Astrocyte (in vitro differentiated cells and primary cell): ENCODE results near the gene ASB15. TPM values are rescaled to one million over a fixed set of nuclear protein-coding genes. Genes with fewer than 3 reads are reported as not detected.

Experiments
- DNase-seq: peaks from one replicate; pipeline ENCODE4 v3.0.0-alpha.2; 2010; ENCODE audit warnings: low read depth
- FAIRE-seq: peaks from 2 replicates; lab custom pipeline; 2011; peaks lifted over from hg19 to GRCh38; lab: Jason Lieb, UNC
- H2AFZ ChIP-seq: 2 replicates; pipeline ENCODE4 v1.6.0; 2012; ENCODE audit warnings: low read depth, low read length, inconsistent platforms
- H3K27ac ChIP-seq: 2 replicates; pipeline ENCODE4 v1.5.1; 2011; ENCODE audit warnings: low read depth, low read length, inconsistent platforms
- H3K27me3 ChIP-seq: 2 replicates; pipeline ENCODE4 v1.6.0; 2011; ENCODE audit warnings: low read length, inconsistent platforms; ENCODE audit not compliant: insufficient read depth
- H3K36me3 ChIP-seq: 2 replicates; pipeline ENCODE4 v1.5.1; 2011; ENCODE audit warnings: low read length, inconsistent platforms; ENCODE audit not compliant: insufficient read depth
- H3K4me1 ChIP-seq: 2 replicates; pipeline ENCODE4 v1.5.1; 2011; ENCODE audit warnings: low read length, inconsistent platforms; ENCODE audit not compliant: insufficient read depth
- H3K4me2 ChIP-seq: 2 replicates; pipeline ENCODE4 v1.6.0; 2012; ENCODE audit warnings: low read length, inconsistent platforms
- H3K4me3 ChIP-seq: 2 replicates; pipeline ENCODE4 v1.5.1; 2011; ENCODE audit warnings: low read depth, mild to moderate bottlenecking, low read length, inconsistent platforms; ENCODE audit not compliant: insufficient read depth
- H3K79me2 ChIP-seq: 2 replicates; pipeline ENCODE4 v1.6.0; 2012; ENCODE audit warnings: mild to moderate bottlenecking, low read length, inconsistent platforms; ENCODE audit not compliant: insufficient read depth
- H3K9ac ChIP-seq: 2 replicates; pipeline ENCODE4 v1.6.0; 2012; ENCODE audit warnings: mild to moderate bottlenecking, low read length, inconsistent platforms
- H3K9me3 ChIP-seq: 2 replicates; pipeline ENCODE4 v1.5.1; 2012; ENCODE audit warnings: low read depth, mild to moderate bottlenecking, low read length, inconsistent platforms; ENCODE audit not compliant: insufficient read depth
- H4K20me1 ChIP-seq: 2 replicates; pipeline ENCODE4 v1.6.0; 2012; ENCODE audit warnings: low read length, inconsistent platforms; ENCODE audit not compliant: insufficient read depth
- H3K27ac Mint-ChIP-seq: one replicate; pipeline ENCODE4 v1.8.0; 2021; ENCODE audit warnings: mild to moderate bottlenecking, mixed read lengths; ENCODE audit not compliant: unreplicated experiment
- H3K27me3 Mint-ChIP-seq: one replicate; pipeline ENCODE4 v1.8.0; 2021; ENCODE audit warnings: low read depth, mixed read lengths; ENCODE audit not compliant: unreplicated experiment
- H3K36me3 Mint-ChIP-seq: one replicate; pipeline ENCODE4 v1.8.0; 2021; ENCODE audit warnings: low read depth, mixed read lengths; ENCODE audit not compliant: unreplicated experiment
- H3K4me1 Mint-ChIP-seq: one replicate; pipeline ENCODE4 v1.8.0; 2021; ENCODE audit warnings: low read depth, mixed read lengths; ENCODE audit not compliant: unreplicated experiment
- H3K4me3 Mint-ChIP-seq: one replicate; pipeline ENCODE4 v1.8.0; 2021; ENCODE audit warnings: mild to moderate bottlenecking, moderate library complexity, mixed read lengths; ENCODE audit not compliant: unreplicated experiment
- H3K9me3 Mint-ChIP-seq: one replicate; pipeline ENCODE4 v1.8.0; 2021; ENCODE audit warnings: mild to moderate bottlenecking, mixed read lengths; ENCODE audit not compliant: unreplicated experiment
- CTCF ChIP-seq: IDR thresholded peaks from 2 replicates; pipeline ENCODE4 v1.5.1; 2011; ENCODE audit warnings: low read depth, mild to moderate bottlenecking, inconsistent platforms, low read length, moderate library complexity; ENCODE audit not compliant: insufficient read depth
- EZH2 ChIP-seq: IDR thresholded peaks from 2 replicates; pipeline ENCODE4 v1.6.1; 2012; ENCODE audit warnings: mild to moderate bottlenecking, low read length, inconsistent platforms; ENCODE audit not compliant: insufficient read depth
- total RNA-seq: library from RNA; stranded (reverse); gene quantifications from 2 replicates; pipeline ENCODE4 v1.2.1, GENCODE V29; 2021

ASB15 gene
- total RNA-seq, 1 donor from 2014 or later = not detected

- FAIRE-seq = no peak
- DNase-seq = no peak
- H3K9me3 Mint-ChIP-seq = no peaks in the 10 kb centered on the region
Observed at GRCh38 chr7:123687727-123688126, 86.1 kb downstream of the ASB15 start.

More at GRCh38 chr7:123687727-123688126, 86.1 kb downstream of the ASB15 start:
- no peaks in the 10 kb centered on the region for H3K79me2 ChIP-seq
- peaks cover 9% of the 10 kb centered on the region for H3K4me1 Mint-ChIP-seq
- no peak overlapping the region for H3K4me3 Mint-ChIP-seq
- H3K9me3 ChIP-seq = no peaks in the 10 kb centered on the region
- H4K20me1 ChIP-seq = peaks cover 4% of the 10 kb centered on the region
- no peak overlapping the region for H3K27ac Mint-ChIP-seq
- H3K27me3 ChIP-seq = no peaks in the 10 kb centered on the region
- peaks cover 2% of the 10 kb centered on the region for H3K4me1 ChIP-seq
- no peak overlapping the region for H3K9ac ChIP-seq
- no peaks in the 10 kb centered on the region for H3K36me3 Mint-ChIP-seq
- no peak overlapping the region for H3K4me2 ChIP-seq
- H3K27me3 Mint-ChIP-seq = no peaks in the 10 kb centered on the region
- no peak overlapping the region for H3K27ac ChIP-seq
- TF ChIP-seq EZH2 = no peak
- TF ChIP-seq CTCF = no peak
- H3K36me3 ChIP-seq = peaks cover 16% of the 10 kb centered on the region
- no peak overlapping the region for H3K4me3 ChIP-seq
- H2AFZ ChIP-seq = no peak overlapping the region

Other genes with a start within 250 kb of the ASB15 start
- 0.50 and 0.59 TPM in 2 replicates for gene IQUB, start 67.2 kb upstream of the ASB15 start, total RNA-seq
- gene NDUFA5, start 44.0 kb upstream of the ASB15 start, total RNA-seq = 48.9 and 50.4 TPM in 2 replicates
- gene LMOD2, start 54.0 kb downstream of the ASB15 start, total RNA-seq = not detected in 2 replicates
- 34.3 and 36.0 TPM in 2 replicates for gene WASL, start 147.2 kb downstream of the ASB15 start, total RNA-seq
- gene HYAL4, start 243.3 kb downstream of the ASB15 start, total RNA-seq = not detected in 2 replicates